ENCODE results near the gene PFKP.

GRCh38 chr10:3066317-3067117 lies 831 bp upstream of the PFKP start:
- TF ChIP-seq CTCF (IDR thresholded peaks at IDR 0.05): no peak
- TF ChIP-seq POLR2A (IDR thresholded peaks at IDR 0.05): no peak

Data from lower leg skin (tissue), 3 donors.